Mesendoderm (in vitro differentiated cells): Measurements from ENCODE around the gene VCAM1.
A peak's percentile ranks its signal among the peaks of the same experiment; 100 is the strongest.
"Not testable (repeated sequence)": the region's sequence is repeated elsewhere in the genome, so short reads cannot be mapped to it uniquely, and the experiment has no call there.

Experiments used
- DNase-seq: peaks from one replicate; pipeline ENCODE4 v3.0.0; 2013
- H2AK5ac ChIP-seq: 2 replicates; pipeline ENCODE4 v1.6.1; 2013; ENCODE audit warnings: low read length, inconsistent platforms
- H2BK120ac ChIP-seq: 2 replicates; pipeline ENCODE4 v1.6.1; 2013; ENCODE audit warnings: low read depth, mild to moderate bottlenecking, low read length, moderate library complexity, mixed read lengths
- H2BK15ac ChIP-seq: replicated peaks from 2 replicates; pipeline ENCODE4 v1.6.1; 2013; ENCODE audit warnings: low read depth, mild to moderate bottlenecking, moderate library complexity
- H2BK5ac ChIP-seq: 2 replicates; pipeline ENCODE4 v1.6.1; 2013; ENCODE audit warnings: low read length, inconsistent platforms
- H3K18ac ChIP-seq: 2 replicates; pipeline ENCODE4 v1.6.1; 2013; ENCODE audit warnings: mild to moderate bottlenecking, low read length, mixed read lengths
- H3K23ac ChIP-seq: one replicate; pipeline ENCODE4 v1.6.1; 2013; ENCODE audit warnings: low read length
- H3K27ac ChIP-seq: 2 replicates; pipeline ENCODE4 v1.5.1; 2013; ENCODE audit warnings: low read depth, mild to moderate bottlenecking, inconsistent platforms, low read length, moderate library complexity
- H3K27me3 ChIP-seq: 2 replicates; pipeline ENCODE4 v1.6.1; 2013; ENCODE audit warnings: low read length, control low read depth, mild to moderate bottlenecking, inconsistent platforms; ENCODE audit not compliant: insufficient read depth, poor library complexity
- H3K36me3 ChIP-seq: 2 replicates; pipeline ENCODE4 v1.6.1; 2013; ENCODE audit warnings: low read length, inconsistent platforms; ENCODE audit not compliant: control insufficient read depth, insufficient read depth
- H3K4ac ChIP-seq: one replicate; pipeline ENCODE4 v1.6.1; 2013; ENCODE audit warnings: low read depth, mild to moderate bottlenecking, low read length, moderate library complexity
- H3K4me1 ChIP-seq: 2 replicates; pipeline ENCODE4 v1.6.1; 2013; ENCODE audit warnings: low read depth, low read length, inconsistent platforms; ENCODE audit not compliant: control insufficient read depth
- H3K4me2 ChIP-seq: 2 replicates; pipeline ENCODE4 v1.6.1; 2013; ENCODE audit warnings: low read length
- H3K4me3 ChIP-seq: 2 replicates; pipeline ENCODE4 v1.5.1; 2013; ENCODE audit warnings: mild to moderate bottlenecking, low read length
- H3K56ac ChIP-seq: one replicate; pipeline ENCODE4 v1.6.1; 2013; ENCODE audit warnings: low read length
- H3K79me1 ChIP-seq: 2 replicates; pipeline ENCODE4 v1.6.1; 2013; ENCODE audit warnings: low read length, inconsistent platforms
- H3K79me2 ChIP-seq: 2 replicates; pipeline ENCODE4 v1.6.1; 2013; ENCODE audit warnings: mild to moderate bottlenecking, low read length; ENCODE audit not compliant: control insufficient read depth, insufficient read depth
- H3K9ac ChIP-seq: 2 replicates; pipeline ENCODE4 v1.6.1; 2013; ENCODE audit warnings: low read length, inconsistent platforms
- H4K5ac ChIP-seq: one replicate; pipeline ENCODE4 v1.6.1; 2013; ENCODE audit warnings: low read length
- H4K8ac ChIP-seq: one replicate; pipeline ENCODE4 v1.6.1; 2013; ENCODE audit warnings: low read depth, mild to moderate bottlenecking, control low read depth, low read length, moderate library complexity
- WGBS: extraction: QIAGEN DNeasy Blood & Tissue Kit; methylation state at CpG from one replicate; pipeline ENCODE4 v1.1.7; 2013; ENCODE audit warnings: low lambda C conversion rate, missing lambda C conversion rate; ENCODE audit not compliant: insufficient coverage; ENCODE audit errors: extremely low coverage; 5-methylcytosine and 5-hydroxymethylcytosine counted together

Gene VCAM1

GRCh38 chr1:100774370-100774769 lies 54.8 kb downstream of the VCAM1 start:
- Histone ChIP-seq H3K23ac (no peak overlapping the region), H4K8ac (no peak overlapping the region), H3K56ac (no peak overlapping the region), H3K4me1 (no peaks in the 10 kb centered on the region), H2AK5ac (no peak overlapping the region), H3K9ac (no peak overlapping the region), H3K79me1 (no peaks in the 10 kb centered on the region), H3K27ac (no peak overlapping the region), H3K18ac (no peak overlapping the region), H3K4me3 (no peak overlapping the region), H3K4ac (no peak overlapping the region), H2BK5ac (no peak overlapping the region), H3K36me3 (no peaks in the 10 kb centered on the region), H3K79me2 (no peaks in the 10 kb centered on the region), H2BK120ac (no peak overlapping the region), H4K5ac (no peak overlapping the region), H3K4me2 (no peak overlapping the region), H3K27me3 (no peaks in the 10 kb centered on the region), H2BK15ac (no peak overlapping the region)
- no CpG with 5 or more reads among the region's 1 CpG for WGBS
- no peak for DNase-seq

DNA sequence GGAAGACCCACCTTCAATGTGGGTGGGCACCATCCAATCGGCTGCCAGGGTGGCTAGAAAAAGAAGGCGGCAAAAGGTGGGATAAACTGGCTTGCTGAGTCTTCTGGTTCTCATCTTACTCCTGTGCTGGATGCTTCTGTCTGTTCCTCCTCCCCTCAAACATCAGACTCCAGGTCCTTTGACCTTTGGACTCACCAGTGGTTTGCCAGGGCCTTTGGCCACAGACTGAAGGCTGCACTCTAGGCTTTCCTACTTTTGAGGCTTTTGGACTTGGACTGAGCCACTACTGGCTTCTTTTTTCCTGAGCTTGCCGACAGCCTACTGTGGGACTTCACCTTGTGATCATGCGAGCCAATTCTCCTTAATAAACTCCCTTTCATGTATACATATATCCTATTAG lies 55.9 kb downstream of the VCAM1 start:
- Histone ChIP-seq H2AK5ac (no peak overlapping the region), H3K18ac (no peak overlapping the region), H3K79me1 (no peaks in the 10 kb centered on the region), H3K23ac (no peak overlapping the region), H3K4me2 (no peak overlapping the region), H3K79me2 (no peaks in the 10 kb centered on the region), H3K27me3 (no peaks in the 10 kb centered on the region), H4K5ac (no peak overlapping the region), H3K4me1 (no peaks in the 10 kb centered on the region), H3K36me3 (no peaks in the 10 kb centered on the region), H3K27ac (no peak overlapping the region), H2BK15ac (no peak overlapping the region), H2BK5ac (no peak overlapping the region), H3K9ac (no peak overlapping the region), H3K56ac (no peak overlapping the region), H3K4ac (no peak overlapping the region), H2BK120ac (no peak overlapping the region), H4K8ac (no peak overlapping the region), H3K4me3 (no peak overlapping the region)
- WGBS: no CpG with 5 or more reads among the region's 4 CpGs
- DNase-seq: no peak

DNA sequence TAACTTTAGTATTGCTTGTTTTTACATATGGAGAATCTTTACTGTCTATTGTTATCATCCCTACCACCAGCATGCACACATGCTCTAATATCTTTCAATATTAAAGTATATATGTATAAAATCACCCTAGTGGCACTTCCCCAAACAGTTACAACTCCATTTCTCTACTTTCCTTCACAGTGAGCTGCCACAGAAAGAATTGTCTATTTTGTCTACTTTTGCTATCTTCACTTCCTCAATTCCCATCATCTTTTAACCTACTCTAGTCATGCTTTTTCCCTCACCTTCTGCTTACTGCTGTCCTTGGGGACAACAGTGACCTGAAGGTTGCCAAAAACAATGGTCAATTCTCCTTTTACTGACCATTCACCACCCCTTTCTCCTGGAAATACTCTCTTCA lies 59.2 kb downstream of the VCAM1 start:
- Histone ChIP-seq H3K79me1 (no peaks in the 10 kb centered on the region), H3K56ac (no peak overlapping the region), H3K4me3 (no peak overlapping the region), H3K9ac (no peak overlapping the region), H2AK5ac (no peak overlapping the region), H4K5ac (no peak overlapping the region), H4K8ac (no peak overlapping the region), H3K79me2 (no peaks in the 10 kb centered on the region), H3K23ac (no peak overlapping the region), H3K27ac (no peak overlapping the region), H3K4me2 (no peak overlapping the region), H2BK15ac (no peak overlapping the region), H3K36me3 (no peaks in the 10 kb centered on the region), H3K27me3 (no peaks in the 10 kb centered on the region), H2BK5ac (no peak overlapping the region), H3K4ac (no peak overlapping the region), H3K4me1 (no peaks in the 10 kb centered on the region), H3K18ac (no peak overlapping the region), H2BK120ac (no peak overlapping the region)
- DNase-seq: no peak

DNA sequence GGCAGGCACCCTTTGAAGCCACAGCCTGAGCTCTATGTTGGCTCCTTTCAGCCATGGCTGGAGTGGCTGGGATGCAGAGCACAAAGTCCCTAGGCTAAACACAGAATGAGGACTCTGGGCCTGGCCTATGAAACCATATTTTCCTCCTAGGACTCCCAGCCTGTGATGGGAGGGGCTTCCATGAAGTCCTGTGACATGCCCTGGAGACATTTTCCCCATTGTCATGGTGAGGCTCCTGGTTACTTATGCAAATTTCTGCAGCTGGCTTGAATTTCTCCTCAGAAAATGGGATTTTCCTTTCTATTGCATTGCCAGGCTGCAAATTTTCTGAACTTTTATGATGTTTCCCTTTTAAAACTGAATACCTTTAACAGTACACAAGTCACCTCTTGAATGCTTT lies 61.3 kb downstream of the VCAM1 start:
- Histone ChIP-seq H4K8ac (no peak overlapping the region), H2AK5ac (no peak overlapping the region), H4K5ac (no peak overlapping the region)

GRCh38 chr1:100781728-100782127 lies 62.2 kb downstream of the VCAM1 start:
- WGBS: no CpG with 5 or more reads among the region's 3 CpGs
- H3K27me3 ChIP-seq, H3K23ac ChIP-seq, H3K79me1 ChIP-seq, H3K4me2 ChIP-seq, H3K79me2 ChIP-seq, H2BK120ac ChIP-seq, H3K4ac ChIP-seq, H2BK15ac ChIP-seq, DNase-seq, H3K4me3 ChIP-seq, H3K4me1 ChIP-seq, H4K8ac ChIP-seq, H3K27ac ChIP-seq, H3K56ac ChIP-seq, H2BK5ac ChIP-seq, H3K36me3 ChIP-seq, H4K5ac ChIP-seq, H3K18ac ChIP-seq, H3K9ac ChIP-seq, H2AK5ac ChIP-seq: not testable (repeated sequence)

More for the DNA sequence above, 61.3 kb downstream of the VCAM1 start:
- Histone ChIP-seq H3K4me1 (no peaks in the 10 kb centered on the region), H3K79me1 (no peaks in the 10 kb centered on the region), H3K23ac (no peak overlapping the region), H3K4me3 (no peak overlapping the region), H3K9ac (no peak overlapping the region), H3K79me2 (no peaks in the 10 kb centered on the region), H2BK15ac (no peak overlapping the region), H3K4me2 (no peak overlapping the region), H3K27ac (no peak overlapping the region), H3K56ac (no peak overlapping the region), H2BK5ac (no peak overlapping the region), H3K18ac (no peak overlapping the region), H3K4ac (no peak overlapping the region), H3K36me3 (no peaks in the 10 kb centered on the region), H3K27me3 (no peaks in the 10 kb centered on the region), H2BK120ac (no peak overlapping the region)
- peak; percentile 5 for DNase-seq

GRCh38 chr1:100782473-100783039 lies 63.0 kb downstream of the VCAM1 start:
- no peaks in the 10 kb centered on the region for H3K27me3 ChIP-seq
- H4K5ac ChIP-seq: no peak overlapping the region
- H2BK120ac ChIP-seq: no peak overlapping the region
- no CpG with 5 or more reads among the region's 1 CpG for WGBS
- no peak overlapping the region for H3K27ac ChIP-seq
- H2AK5ac ChIP-seq: no peak overlapping the region
- no peak overlapping the region for H3K4me2 ChIP-seq
- no peak overlapping the region for H3K18ac ChIP-seq
- H4K8ac ChIP-seq: no peak overlapping the region
- H3K4me1 ChIP-seq: no peaks in the 10 kb centered on the region
- H3K79me2 ChIP-seq: no peaks in the 10 kb centered on the region
- no peak overlapping the region for H3K4me3 ChIP-seq
- no peak overlapping the region for H3K9ac ChIP-seq
- H3K79me1 ChIP-seq: no peaks in the 10 kb centered on the region
- DNase-seq: no peak
- H3K56ac ChIP-seq: no peak overlapping the region
- no peaks in the 10 kb centered on the region for H3K36me3 ChIP-seq
- no peak overlapping the region for H2BK5ac ChIP-seq
- no peak overlapping the region for H3K23ac ChIP-seq
- no peak overlapping the region for H3K4ac ChIP-seq
- H2BK15ac ChIP-seq: no peak overlapping the region
